ENCODE measurements around the gene CALB2. TPM values are rescaled to one million over a fixed set of nuclear protein-coding genes. Genes with fewer than 3 reads are reported as not detected.
A peak's percentile ranks its signal among the peaks of the same experiment; 100 is the strongest.

Gene CALB2
- total RNA-seq, 1 experiment from 2014 or later: 0.85 TPM

- Histone ChIP-seq H3K4me2 (ENCODE audit: insufficient read depth, insufficient read length, low read length) (no peak overlapping the region), H3K23me2 (ENCODE audit: insufficient read length, low read depth, low read length, poor library complexity, severe bottlenecking) (no peaks in the 10 kb centered on the region), H3K18ac (ENCODE audit: insufficient read length, low read depth, low read length) (no peak overlapping the region), H3K79me2 (ENCODE audit: insufficient read depth, low read length) (no peaks in the 10 kb centered on the region), H4K8ac (replicated peaks; ENCODE audit: insufficient read length, low read depth, low read length) (no peak overlapping the region), H3K9me3 (ENCODE audit: control insufficient read depth, low read depth, low read length) (no peaks in the 10 kb centered on the region), H2BK120ac (ENCODE audit: low read depth, low read length, poor library complexity, severe bottlenecking) (no peak overlapping the region), H2AK5ac (ENCODE audit: insufficient read length, low read length) (no peak overlapping the region), H3K27ac (ENCODE audit: insufficient read length, low read depth, low read length) (no peak overlapping the region), H4K91ac (ENCODE audit: insufficient read length, low read depth, low read length) (no peak overlapping the region), H4K20me1 (ENCODE audit: control insufficient read depth, insufficient read depth, insufficient read length) (no peaks in the 10 kb centered on the region), H2AFZ (ENCODE audit: low read length) (no peak overlapping the region), H3K79me1 (ENCODE audit: insufficient read depth, low read depth, low read length, poor library complexity, severe bottlenecking) (no peaks in the 10 kb centered on the region), H3K14ac (ENCODE audit: insufficient read depth, low read length) (no peak overlapping the region), H4K5ac (ENCODE audit: insufficient read length, low read depth, low read length) (no peak overlapping the region), H2BK12ac (ENCODE audit: insufficient read length, low read depth, low read length) (no peak overlapping the region), H3K56ac (ENCODE audit: insufficient read length, low read depth, low read length) (no peak overlapping the region), H3K4me1 (ENCODE audit: insufficient read depth, low read length) (no peaks in the 10 kb centered on the region), H3K4ac (ENCODE audit: low read depth, low read length) (no peak overlapping the region), H2BK20ac (ENCODE audit: low read depth, low read length, poor library complexity, severe bottlenecking) (no peak overlapping the region), H3K23ac (ENCODE audit: insufficient read length, low read depth, low read length) (no peak overlapping the region), H3T11ph (ENCODE audit: low read length) (no peak overlapping the region), H3K9ac (ENCODE audit: extremely low read depth, insufficient read length, low read length) (no peak overlapping the region), H3K27me3 (ENCODE audit: insufficient read depth, low read length) (no peaks in the 10 kb centered on the region), H2BK5ac (ENCODE audit: insufficient read length, low read length) (no peak overlapping the region), H2BK15ac (ENCODE audit: low read depth, low read length) (no peak overlapping the region)
- no peak for DNase-seq
- Mint-ChIP-seq H3K4me1 (peaks cover 0 to 3% of the 10 kb centered on the region in 2 experiments; a peak in 2 of 4 replicates), H3K36me3 (ENCODE audit: insufficient read depth in 1 of 3, low read depth in 3 of 3) (no peaks in the 10 kb centered on the region), H3K27me3 (ENCODE audit: low read depth) (peaks cover 7% of the 10 kb centered on the region), H3K9me3 (peaks cover 0 to 3% of the 10 kb centered on the region in 2 experiments; a peak in 1 of 5 replicates), H3K27ac (peak overlapping the region in 1 of 3 experiments; percentile 24; a peak in 2 of 7 replicates), H3K4me3 (no peak overlapping the region)
- no CpG with 5 or more reads among the region's 5 CpGs for WGBS (ENCODE audit: extremely low coverage, insufficient read length, low lambda C conversion rate)
- TF ChIP-seq CTCF (conservative IDR thresholded peaks at IDR 0.05): no peak
Measured at GRCh38 chr16:71376465-71377157, 18.1 kb downstream of the CALB2 start.
